Activated T-helper 1 cell treated with Interleukin-2 at 50 U/mL for 16 hours (primary cell): ENCODE results near the gene TSPAN14.
"Not testable (repeated sequence)": the region's sequence is repeated elsewhere in the genome, so short reads cannot be mapped to it uniquely, and the experiment has no call there.

Experiments
- DNase-seq: peaks from one replicate; pipeline ENCODE4 v3.0.0-alpha.2; 2020; ENCODE audit warnings: low read depth

Gene TSPAN14

DNA sequence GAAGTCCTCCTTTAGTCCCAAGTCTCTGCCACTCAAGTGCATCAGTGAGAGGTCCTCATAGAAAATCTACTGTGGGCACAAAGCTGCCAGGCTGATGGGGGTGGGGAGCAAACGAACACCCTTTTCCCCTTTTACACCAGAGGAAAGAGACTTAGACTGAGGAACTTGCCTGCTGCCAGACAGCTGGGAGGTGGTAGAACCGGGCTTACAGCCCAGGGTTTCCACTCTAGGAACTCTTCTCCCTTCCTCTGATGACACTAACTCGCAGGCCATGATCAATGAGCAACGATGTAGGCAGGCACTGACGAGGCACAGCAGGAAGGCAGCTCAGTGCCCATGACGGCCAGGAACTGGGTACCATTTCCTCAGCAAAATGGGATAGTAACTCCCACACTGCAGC is 72.6 kb downstream of the TSPAN14 start:
- DNase-seq: no peak

DNA sequence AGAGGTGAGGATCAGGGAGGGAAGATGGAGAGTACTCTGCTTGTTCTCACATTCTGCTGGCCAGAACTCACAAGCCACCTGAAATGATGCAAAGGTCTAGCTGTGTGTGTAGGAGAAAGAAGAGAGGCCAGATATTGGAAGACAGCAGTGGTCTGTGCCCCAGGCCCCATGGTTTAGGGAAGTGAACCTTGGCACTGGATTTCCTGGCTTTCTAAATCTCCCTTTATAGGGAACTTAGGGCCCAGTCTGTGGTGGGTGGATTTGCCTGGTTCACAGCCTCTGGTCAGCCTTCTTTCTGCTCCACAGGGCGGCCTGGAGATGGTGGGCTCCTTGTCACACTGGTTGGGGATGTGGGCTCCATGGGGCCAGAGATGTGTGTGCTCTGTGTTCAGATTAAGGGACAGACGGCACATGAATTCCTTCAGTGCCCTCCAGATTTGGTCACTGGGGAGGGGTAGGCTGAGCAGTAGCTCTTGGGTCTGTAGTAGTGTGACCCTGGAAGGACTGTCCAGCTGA is 74.1 kb downstream of the TSPAN14 start:
- DNase-seq: no peak

DNA sequence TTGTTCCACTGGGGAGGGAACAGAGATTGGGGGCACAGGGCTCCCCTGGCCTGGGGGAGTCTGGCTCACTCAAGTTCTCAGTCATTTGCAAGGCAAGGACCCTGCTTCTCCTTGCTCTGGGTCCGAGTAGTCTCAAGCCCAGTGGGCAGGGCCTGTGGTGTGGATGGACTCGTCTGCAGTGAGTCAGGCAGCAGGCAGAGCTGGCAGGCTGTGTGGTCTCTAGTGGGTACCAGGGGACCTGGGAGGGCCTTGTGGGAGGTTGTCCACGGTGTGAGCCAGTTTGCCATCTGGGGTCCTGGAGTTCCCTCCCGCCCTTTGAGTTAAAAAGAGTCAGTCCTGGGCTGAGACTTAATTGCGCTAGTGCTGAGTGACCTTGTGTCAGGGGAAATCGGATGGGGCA is 74.8 kb downstream of the TSPAN14 start:
- DNase-seq: no peak

DNA sequence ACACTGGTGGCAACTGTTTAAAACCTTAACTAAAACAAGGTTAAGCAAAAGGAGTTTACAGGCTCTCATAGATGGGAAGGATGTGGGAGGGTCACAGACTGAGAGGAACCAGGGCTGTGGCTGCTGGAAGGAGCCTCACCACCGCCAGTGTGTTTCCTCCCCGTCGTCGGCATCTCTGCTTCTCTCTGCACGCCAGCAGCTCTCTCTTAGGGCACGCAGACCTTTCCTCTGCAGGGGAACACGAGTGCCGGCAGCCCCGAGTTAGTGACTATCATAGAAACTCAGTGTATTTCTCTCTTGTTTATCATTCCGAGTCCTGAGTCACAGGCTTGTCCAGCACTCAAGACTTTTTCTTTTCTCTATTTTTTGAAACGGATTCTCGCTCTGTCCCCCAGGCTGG is 75.5 kb downstream of the TSPAN14 start:
- peak; percentile 56 for DNase-seq

DNA sequence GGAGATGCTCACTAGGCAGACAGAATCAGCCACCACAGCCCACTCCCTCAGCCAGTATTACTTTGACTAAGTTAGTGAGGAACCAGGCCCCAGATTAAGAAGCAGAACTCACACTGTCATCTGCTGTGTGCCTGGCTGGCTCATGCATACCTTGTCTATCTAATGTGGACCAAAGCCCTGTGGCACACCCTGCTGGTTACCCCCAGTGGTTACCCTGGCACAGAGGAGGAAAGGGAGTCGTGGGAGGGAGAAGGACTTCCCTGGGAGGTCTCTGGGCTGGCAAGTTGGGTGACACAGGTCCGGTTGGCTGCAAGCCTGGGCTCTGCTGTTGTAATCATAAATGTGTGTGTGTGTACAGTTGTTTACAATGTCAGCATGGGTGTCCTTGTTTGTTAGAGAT is 76.1 kb downstream of the TSPAN14 start:
- DNase-seq: peak; percentile 20

DNA sequence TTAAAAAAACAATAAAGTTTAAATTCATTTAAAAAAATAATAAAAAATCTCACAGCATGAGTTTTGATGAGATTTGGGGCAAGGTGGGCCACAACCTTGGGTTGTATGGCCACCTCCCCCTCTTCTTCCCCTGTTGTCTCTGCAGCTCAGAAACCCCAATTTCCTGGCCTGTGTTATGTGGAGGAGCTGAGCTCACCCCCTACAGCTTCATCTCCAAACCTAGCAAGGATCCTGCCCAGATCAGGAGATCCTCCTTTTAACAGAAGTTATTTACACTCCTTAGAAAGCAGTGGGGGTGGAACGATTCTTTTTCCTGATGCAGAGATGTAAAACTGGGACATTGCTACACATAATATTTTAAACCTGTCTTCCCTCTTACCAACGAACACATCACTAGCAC is 76.7 kb downstream of the TSPAN14 start:
- no peak for DNase-seq

DNA sequence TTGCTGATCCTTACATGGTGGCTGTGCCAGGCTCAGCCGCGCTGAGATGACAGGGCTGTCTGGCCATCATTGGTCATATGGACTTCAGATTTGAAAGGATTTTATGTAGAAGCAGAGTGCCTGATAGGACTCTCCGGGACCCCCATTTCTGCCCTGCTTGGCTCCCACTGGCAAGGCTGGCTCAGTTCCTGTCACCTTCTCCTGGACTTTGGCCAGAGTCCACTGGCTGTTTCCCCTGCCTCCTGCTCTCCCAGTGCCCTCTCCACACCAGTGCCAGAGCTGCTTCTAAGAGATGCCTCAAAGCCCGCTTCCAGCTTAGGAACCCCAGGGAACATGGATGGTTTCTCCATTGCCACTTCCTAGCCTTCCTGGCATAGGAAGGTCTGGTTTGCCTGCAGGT is 78.5 kb downstream of the TSPAN14 start:
- no peak for DNase-seq

DNA sequence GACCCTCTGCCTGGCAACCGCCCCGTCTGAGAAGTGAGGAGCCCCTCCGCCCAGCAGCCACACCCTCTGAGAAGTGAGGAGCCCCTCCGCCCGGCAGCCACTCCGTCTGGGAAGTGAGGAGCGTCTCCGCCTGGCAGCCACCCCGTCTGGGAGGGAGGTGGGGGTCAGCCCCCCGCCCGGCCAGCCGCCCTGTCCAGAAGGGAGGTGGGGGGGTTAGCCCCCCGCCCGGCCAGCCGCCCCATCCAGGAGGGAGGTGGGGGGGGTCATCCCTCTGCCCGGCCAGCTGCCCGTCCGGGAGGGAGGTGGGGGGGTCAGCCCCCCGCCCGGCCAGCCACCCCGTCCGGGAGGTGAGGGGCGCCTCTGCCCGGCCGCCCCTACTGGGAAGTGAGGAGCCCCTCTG is 79.9 kb downstream of the TSPAN14 start:
- DNase-seq: not testable (repeated sequence)

DNA sequence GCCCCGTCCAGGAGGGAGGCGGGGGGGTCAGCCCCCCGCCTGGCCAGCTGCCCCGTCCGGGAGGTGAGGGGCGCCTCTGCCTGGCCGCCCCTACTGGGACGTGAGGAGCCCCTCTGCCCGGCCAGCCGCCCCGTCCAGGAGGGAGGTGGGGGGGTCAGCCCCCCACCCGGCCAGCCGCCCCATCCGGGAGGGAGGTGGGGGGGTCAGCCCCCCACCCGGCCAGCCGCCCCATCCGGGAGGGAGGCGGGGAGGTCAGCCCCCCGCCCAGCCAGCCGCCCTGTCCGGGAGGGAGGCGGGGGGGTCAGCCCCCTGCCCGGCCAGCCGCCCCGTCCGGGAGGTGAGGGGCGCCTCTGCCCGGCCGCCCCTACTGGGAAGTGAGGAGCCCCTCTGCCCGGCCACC is 80.5 kb downstream of the TSPAN14 start:
- DNase-seq: not testable (repeated sequence)

DNA sequence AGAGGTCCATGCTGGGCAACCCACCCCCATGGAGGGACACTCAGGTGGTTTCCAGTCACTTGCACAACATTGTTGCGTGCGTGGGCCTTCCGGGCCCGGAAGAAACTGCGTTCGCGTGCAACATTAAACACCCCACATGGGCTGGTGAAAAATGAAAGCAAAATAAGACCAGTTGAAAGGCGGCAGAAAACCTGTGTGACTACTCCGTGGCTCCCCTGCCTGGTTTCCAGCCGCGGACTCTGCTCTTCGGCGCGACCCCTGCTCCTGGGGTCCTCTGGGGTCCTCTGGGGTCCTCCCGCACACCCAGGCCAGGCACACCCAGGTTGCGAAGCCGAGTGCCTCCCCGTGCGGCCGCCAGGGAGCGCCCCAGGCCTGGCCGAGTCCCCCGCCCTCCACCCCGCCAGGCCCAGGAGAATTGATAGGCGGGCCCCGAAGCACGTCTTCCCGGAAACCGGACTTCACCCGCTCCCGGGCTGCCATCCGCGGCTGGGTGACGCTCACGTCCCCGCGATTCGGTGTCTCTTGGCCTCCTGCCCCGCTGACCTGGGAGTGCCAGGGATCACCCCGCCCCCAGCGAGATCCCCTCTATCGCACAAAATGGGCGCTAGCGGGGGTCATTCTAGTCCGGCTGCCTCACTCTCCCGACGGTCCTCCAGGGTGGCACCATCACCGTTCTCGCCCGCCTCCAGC is 81.7 kb downstream of the TSPAN14 start:
- DNase-seq: peak; percentile 67

DNA sequence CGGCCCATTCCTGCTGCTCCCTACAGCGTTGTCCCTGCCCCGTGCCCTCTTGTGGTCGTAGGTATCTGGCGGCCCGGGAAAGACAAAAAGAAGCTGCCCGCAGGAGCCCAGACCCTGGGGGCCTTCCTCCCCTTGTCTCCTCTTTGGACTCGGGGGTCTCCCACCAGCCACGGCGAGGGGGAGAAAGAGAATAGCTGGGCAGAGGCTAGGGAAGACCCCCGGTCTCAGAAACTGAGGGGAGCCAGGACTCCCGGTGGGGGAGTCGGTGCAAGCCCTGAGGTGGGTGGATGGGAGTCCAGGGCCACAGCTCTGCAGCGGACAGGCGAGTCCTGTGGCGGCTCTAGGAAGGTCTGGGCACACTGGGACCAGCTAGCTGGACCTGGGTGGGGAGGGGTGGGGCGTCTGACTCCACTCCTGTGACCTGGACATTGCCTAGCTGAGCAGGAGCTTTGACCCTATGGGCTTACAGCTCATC is 82.3 kb downstream of the TSPAN14 start:
- no peak for DNase-seq

DNA sequence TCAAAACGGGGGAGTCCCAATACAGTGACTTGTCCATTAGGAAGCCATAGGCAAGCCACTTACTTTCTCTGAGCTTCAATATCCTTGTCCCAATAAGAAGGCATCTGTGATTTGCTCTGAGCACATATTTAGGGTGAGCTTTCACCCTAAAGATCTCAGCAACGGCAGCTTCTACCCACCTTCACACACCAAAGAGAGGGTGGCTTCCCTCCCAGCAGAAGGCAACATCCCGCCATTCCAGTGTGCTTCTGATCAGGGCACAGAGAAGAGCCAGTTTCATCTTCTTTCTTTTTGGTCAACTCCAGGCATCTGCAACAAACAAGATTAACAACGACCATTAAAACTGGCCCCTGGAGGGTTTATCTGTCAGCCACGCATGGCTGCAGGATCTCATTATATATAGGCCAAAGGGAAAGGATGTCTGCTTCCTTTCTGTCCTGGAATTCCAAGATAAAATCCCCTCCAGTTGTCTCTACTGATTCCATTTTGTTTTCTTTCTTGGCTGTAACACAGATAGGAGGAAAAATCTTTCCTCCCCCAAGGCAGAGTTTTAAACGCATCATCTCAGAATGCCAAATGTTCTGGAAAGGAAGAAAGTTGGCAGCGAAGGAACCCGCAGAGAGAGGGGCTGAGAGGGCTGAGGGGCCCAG is 83.1 kb downstream of the TSPAN14 start:
- no peak for DNase-seq

DNA sequence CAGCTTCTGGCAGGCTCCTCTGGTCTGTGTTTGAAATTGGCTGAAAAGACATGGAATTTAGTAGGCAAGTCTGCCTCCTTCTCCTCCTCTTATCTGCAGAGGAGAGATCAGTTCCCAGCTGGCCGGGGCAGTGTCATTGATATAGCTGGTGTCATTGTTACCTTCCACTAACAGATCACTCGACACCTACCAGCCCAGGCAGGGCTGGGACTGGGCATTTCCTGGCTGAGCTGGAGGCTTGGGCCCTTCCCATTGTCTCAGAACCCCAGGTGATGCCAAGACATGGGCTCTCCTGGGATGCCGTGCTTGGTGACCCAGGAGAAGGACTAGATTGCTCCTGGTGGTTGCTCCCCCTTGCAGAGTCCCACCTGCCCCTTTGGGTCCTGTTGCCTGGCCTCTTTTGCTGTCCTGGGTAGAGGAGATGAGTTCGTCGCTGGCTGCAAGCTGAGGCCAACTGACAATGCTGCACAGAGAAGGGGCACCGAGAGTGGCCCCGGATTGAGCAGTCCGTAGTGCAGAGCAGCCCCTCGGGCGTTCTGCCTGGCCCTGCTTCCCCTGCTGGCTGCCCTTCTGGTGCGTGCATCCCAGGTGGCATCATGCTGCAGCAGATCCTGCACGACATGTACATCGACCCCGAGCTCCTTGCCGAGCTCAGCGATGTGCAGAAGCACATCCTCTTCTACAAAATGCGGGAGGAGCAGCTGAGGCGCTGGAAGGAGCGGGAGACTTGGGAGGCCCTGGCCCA is 83.8 kb downstream of the TSPAN14 start, which contains the start of gene SH2D4B:
Gene SH2D4B, plus strand, starts transcription at position 167 of the 745 bp plus-strand sequence. Its CDS starts 430 bp downstream, at position 597.
- DNase-seq: no peak

DNA sequence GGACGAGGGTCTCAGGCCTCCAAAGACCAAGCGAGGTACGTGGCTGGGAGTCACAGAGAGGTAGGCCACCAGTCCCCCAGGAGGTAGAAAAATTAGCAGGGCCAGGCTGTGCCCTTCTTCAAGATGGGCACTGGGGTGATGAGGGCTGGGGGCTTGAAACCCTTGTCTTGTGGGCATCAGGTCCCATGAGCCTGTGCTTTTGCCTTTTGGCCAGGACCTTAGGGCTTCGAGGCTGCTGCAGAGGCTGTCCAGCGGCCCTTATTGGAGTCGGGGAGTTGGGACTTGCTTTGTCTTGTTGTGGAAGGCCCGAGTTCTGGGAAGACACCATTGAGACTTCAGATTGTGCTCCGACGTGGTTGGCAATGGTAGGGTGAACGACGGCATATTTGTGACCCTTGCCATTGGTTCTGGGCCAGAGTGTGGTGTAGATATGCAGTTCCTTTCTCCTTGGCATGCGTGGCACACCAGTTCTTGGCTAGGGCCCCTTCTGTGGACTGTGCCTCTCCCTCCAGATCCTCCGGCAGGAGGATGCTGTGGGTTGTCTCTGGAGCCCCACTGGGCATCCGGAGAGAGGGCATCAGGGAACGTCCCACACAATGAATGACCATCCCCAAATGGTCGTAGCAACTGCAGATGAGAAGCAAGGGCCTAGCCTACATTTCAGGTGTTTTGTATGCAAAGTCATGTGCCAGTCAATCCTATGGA is 84.5 kb downstream of the TSPAN14 start:
- DNase-seq: no peak

DNA sequence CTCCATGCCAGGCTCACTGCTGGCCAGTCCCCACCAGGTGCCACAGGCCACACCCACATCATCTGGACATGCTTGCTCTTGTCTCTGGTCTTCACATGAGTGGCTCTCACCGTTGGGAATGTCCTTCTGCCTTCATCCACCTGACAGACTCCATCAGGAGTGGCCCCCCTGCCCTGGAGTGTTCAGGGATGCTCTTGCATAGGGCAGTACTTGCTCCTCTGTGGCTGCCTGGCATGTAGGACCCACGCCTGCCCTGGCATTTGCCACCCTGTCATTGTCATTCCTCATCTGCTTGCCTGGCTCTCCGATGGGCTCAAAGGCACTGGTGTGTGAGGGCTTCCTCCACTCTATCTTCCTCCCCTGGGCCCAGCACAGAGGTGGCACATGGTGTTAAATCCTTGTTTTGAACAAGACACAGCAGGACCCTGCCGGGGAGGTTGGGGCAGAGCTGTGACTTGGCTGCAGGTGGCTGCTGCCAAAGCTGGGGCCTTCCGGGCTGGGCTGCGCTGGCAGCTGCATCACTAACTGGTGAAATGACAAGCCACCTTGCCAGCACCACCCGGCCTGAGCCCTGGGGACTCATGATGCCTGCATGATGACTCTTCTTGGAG is 85.4 kb downstream of the TSPAN14 start:
- DNase-seq: no peak

DNA sequence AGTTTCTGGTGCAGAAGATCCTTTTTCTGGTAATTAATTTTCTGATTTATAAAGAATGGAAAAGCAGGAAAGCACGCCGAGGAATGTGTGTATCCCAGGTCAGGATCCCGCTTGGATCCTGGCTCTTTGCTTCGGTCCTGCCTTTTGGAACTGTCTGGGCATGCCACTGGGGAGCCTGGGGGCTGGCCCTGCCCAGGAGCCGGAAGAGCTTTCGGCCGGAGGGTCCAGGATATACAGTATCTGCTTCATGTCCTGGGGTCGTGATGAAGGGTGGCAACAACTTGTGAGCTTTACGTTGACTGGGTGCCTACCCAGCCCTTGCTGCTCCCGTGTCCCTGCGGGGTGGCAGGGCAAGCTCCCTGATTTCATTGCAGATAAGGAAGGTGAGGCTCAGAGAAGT is 86.0 kb downstream of the TSPAN14 start:
- DNase-seq: no peak

DNA sequence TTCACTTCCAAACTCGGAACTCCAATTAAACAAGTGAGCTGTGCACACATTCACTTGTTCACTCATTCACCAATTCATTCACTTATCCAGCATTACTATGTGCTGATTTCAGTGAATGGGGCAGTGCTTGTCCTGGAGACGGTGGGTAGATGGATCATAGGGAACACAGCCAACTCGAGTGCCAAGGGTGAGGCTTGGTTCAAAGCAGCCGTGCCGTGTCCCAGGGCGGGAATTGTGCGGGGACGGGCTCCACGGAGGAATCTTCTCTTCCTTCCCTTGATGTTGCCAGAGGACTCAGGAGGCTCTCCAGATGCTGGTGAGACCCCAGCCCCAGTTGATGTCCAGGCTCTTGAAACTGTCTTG is 86.5 kb downstream of the TSPAN14 start:
- DNase-seq: no peak

DNA sequence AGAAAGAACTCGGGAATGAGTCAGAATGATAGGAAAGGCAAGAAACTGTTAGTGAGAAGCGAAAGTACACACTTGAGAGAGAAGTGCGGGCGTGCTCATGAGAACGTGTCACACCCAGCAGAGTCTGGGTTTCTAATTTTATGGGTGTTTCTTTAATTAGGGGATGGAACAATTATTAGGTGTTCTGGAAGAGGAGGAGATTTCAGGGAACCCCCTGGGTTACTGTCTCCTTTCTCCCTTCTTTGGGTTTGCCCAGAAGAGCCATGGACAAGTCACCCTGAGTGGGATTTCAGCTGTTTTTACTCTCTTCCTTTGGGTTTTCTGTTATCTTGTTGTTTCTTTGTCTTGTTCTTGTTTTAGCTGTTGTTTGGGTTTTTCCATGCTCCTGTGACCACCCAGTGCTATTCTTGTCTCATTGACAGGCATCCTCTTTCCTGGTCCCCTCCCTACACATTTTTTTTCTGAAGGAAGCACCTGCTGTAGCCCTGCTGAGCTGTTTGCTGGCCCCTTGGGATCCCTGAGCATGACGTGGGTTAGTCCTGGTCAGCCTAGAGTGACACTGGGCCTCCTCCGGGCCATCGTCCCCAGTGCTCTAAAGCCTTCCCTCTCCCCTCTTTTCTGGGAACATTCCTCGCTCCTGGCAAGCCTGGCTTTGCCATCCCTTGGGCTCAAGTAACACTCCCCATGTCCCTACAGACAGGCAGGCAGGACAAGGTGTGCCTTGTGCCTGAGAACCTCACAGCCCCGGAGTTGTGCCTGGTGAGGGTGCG is 87.1 kb downstream of the TSPAN14 start:
- no peak for DNase-seq

DNA sequence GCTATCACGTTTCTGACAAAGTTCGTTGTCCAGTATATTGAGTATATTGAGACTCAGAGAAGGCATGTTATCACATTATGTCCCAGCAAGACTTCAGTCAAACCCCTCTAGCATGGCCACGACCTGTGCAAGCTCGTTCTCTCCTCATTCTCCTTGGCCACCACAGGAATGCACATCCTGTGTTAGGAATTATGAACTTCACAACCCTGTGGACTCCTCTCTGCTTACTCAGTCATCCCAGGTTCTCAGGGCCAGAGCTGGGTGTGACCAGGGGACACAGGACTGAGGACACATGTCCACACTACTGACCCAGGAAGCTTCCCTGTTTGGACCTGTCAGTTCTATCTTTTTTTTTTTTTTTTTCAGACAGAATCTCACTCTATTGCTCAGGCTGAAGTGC is 87.9 kb downstream of the TSPAN14 start:
- no peak for DNase-seq

DNA sequence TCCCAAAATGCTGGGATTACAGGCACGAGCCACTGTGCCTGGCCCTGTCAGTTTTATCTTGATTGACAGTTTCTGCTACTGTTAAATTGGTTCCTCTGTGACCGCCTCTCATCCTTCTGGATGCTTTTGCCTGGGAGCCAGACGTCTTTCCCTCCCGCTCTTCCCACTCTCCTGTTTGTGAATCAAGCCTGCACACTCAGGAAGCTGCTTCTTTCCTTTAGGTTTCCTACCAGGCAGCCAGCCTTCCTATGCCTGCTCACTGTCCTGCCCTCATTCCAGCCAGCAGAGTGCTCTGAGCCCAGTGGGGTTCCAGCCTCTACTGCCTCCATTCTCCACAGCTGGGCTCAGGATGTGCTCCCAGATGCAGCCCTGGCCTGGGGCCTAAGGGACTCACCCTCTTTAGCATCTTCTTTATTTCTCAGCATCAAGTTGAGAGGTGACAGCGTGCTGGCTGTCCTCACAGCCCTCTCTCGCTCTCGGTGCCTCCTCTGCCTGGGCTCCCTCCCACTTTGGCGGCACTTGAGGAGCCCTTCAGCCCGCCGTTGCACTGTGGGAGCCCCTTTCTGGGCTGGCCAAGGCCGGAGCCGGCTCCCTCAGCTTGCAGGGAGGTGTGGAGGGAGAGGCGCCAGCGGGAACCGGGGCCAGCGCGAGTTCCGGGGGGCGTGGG is 88.7 kb downstream of the TSPAN14 start:
- no peak for DNase-seq

DNA sequence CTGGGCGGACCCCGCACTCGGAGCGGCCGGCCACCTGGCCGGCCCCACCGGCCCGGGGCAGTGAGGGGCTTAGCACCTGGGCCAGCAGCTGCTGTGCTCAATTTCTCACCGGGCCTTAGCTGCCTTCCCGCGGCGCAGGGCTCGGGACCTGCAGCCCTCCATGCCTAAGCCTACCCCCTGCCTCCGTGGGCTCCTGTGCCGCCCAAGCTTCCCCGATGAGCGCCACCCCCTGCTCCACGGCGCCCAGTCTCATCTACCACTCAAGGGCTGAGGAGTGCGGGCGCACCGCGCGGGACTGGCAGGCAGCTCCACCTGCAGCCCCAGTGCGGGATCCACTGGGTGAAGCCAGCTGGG is 89.2 kb downstream of the TSPAN14 start:
- DNase-seq: not testable (repeated sequence)
